A549 treated with CpdA at 1 μM for 4 hours (cell line): ENCODE data around the gene GFRA4. TPM values are rescaled to one million over a fixed set of nuclear protein-coding genes. Genes with fewer than 3 reads are reported as not detected.

Source experiments
- total RNA-seq: library from RNA; stranded (reverse); fragments of 200-300 nt; extraction: Qiagen RNA extraction; gene quantifications from 5 replicates; pipeline ENCODE4 v1.2.3, GENCODE V29; 2022; ENCODE audit warnings: low read depth

GFRA4 gene, protein sequence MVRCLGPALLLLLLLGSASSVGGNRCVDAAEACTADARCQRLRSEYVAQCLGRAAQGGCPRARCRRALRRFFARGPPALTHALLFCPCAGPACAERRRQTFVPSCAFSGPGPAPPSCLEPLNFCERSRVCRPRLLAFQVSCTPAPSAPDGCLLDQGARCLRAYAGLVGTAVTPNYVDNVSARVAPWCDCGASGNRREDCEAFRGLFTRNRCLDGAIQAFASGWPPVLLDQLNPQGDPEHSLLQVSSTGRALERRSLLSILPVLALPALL
- total RNA-seq: not detected in 5 replicates

DNA sequence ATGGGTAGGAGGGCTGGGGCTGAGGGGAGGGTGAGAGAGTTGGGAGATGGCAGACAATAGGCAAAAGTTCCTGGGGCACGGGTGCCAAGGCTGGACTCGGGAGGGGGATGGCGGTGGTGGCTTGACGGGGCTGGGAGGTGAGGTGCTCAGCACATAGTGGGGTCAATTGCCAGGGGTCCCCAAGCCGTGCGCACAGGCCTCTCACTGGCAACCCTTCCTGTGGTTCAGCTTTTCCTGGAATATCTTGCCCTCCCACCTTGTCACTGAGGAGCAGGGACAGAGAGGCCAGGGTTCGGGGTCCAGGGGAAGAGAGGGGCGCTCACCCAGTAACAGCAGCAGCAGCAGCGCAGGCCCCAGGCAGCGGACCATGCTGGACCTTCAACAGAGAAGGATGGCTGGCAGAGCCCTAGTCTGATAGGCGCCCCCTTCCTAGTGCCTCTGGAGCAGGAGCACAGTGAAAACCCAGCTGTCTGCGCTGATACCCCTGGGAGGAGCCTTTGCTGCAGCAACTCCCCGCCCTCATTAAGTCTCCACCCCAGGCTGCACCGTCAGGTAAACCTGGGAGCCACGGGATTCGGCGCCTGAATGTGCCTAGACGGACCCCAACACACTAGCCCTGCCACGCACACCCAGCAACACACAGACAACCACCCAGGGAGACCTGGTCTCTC is at the start of gene GFRA4:
TSS of gene GFRA4 (minus strand) at position 369 of the 671 bp plus-strand sequence. CDS start at position 369, 0 bp downstream.

DNA sequence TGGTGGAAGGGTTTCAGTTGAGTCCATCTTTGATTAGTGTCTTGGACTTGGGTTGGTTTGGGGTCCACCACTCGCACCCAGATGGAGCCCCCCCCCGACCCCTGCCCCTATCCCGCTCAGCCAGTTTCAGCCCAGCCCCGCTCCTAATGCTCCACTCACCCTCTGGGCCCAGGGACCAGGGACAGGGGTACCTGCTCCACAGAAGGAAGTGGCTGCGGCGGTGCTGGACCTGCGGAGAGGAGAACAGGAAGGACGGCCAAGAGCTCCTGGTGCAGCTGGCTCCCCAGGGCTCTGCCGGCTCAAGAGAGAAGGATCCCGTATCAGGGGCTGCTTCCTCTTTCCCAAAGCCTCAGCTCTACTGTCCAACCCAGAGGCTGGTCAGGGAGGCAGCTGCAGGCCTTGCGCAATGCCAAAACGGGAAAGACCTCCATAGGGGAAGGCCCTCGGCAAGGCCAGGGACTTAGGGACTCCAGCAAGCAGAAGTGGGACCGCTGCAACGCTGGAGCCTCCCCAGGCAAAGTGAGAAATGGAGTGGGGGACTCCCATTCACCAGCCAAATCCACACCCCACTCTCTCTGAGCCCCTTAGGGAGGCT is 49.2 kb upstream of the GFRA4 start, which contains the start of gene SIGLEC1:
TSS of gene SIGLEC1 (minus strand) at position 322 of the 595 bp plus-strand sequence. CDS start 5,472 bp downstream, outside the sequence.

DNA sequence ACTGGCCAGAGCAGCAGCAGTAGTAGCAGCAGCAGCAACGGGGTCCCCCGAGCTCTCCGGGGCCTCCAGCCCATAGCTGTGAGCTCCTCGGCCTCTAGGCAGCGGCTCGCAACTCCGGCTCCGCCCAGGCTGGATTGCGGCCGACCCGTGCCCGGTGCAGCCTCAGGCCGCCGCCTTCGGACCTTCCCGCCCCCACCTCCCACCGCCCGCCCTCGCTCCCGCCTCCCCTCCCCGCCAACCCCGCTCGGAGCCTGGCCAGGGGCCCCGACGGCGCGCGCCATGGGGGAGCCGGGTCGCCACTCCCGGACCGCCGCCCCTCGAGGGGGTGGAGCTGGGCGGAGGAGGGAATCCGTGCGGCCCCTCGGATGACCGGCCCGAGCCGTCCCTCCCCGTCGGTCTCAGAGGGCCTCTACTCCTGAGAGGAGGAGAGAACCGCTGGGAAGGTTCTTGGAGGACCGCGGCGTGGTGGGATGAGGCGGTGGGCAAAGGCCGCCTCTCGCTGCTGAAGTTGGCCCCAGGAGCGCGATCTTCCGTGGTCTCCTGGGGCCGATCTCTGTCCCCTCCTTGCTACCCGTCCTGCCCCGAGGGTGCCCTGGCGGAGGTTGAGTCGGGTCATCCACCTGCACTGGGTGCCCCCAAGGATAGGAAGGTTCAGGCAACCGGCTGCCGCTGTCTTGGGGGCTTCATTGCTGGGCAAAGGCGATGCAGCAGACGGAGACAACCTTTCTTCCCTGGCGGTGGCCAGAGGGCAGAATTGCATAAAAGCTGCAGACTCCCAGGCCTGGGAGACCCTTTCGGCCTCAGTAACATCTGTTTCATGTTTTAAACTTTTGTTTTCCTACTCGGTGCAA is 19.0 kb upstream of the GFRA4 start, which contains the start of gene ADAM33:
TSS of gene ADAM33 (minus strand) at position 80 of the 851 bp plus-strand sequence. CDS start at position 74, 6 bp downstream.

Other genes starting within 250 kb of the GFRA4 start
- 19.5 to 26.8 TPM (median 25.5 TPM) in 5 replicates for gene ATRN, start 192.4 kb downstream of the GFRA4 start, total RNA-seq
- gene ADAM33, start 18.6 kb upstream of the GFRA4 start, total RNA-seq: 0.05 to 0.06 TPM in 2 of 5 replicates, not detected in the others
- 0.01 to 0.02 TPM in 2 of 5 replicates, not detected in the others for gene SIGLEC1, start 49.2 kb upstream of the GFRA4 start, total RNA-seq
- gene HSPA12B, start 69.3 kb upstream of the GFRA4 start, total RNA-seq: 0.17 to 0.52 TPM (median 0.47 TPM) in 5 replicates
- 99.4 to 165 TPM (median 148 TPM) in 5 replicates for gene ADISSP, start 104.4 kb upstream of the GFRA4 start, total RNA-seq
- gene SPEF1, start 118.0 kb upstream of the GFRA4 start, total RNA-seq: 1.4 to 2.1 TPM (median 1.9 TPM) in 5 replicates
- 84.4 to 117 TPM (median 115 TPM) in 5 replicates for gene CENPB, start 123.3 kb upstream of the GFRA4 start, total RNA-seq
- 182 to 216 TPM (median 205 TPM) in 5 replicates for gene CDC25B, start 132.9 kb upstream of the GFRA4 start, total RNA-seq
- gene AP5S1, start 157.1 kb upstream of the GFRA4 start, total RNA-seq: 16.3 to 19.6 TPM (median 18.4 TPM) in 5 replicates
- 18.2 to 25.5 TPM (median 21.9 TPM) in 5 replicates for gene MAVS, start 183.4 kb upstream of the GFRA4 start, total RNA-seq
- gene PANK2, start 226.0 kb upstream of the GFRA4 start, total RNA-seq: 51.9 to 59.5 TPM (median 53.8 TPM) in 5 replicates